Fibroblast of the aortic adventitia (primary cell): ENCODE results near the gene AKR1A1. TPM values are rescaled to one million over a fixed set of nuclear protein-coding genes. Genes with fewer than 3 reads are reported as not detected.

Experiments
- DNase-seq: peaks from one replicate; pipeline ENCODE4 v3.0.0-alpha.2; 2010; ENCODE audit warnings: low read depth
- H3K4me3 ChIP-seq: 2 replicates; pipeline ENCODE4 v1.5.1; 2011; ENCODE audit warnings: low read depth, mild to moderate bottlenecking, control low read depth, low read length, moderate library complexity
- small RNA-seq: library from RNA; depleted of rRNA; stranded (forward); fragments of <200 nt; gene quantifications from one replicate; pipeline ENCODE3, GENCODE V24; 2012
- total RNA-seq: library from RNA; depleted of rRNA; stranded (reverse); fragments of >200 nt; gene quantifications from 2 replicates; pipeline ENCODE4 v1.2.3, GENCODE V29; 2012; ENCODE audit warnings: low replicate concordance
- TF ChIP-seq, protein P1 (sequence below): IDR thresholded peaks from 2 replicates; pipeline ENCODE4 v1.5.1; 2011; ENCODE audit warnings: mild to moderate bottlenecking, low read length, control low read depth, inconsistent platforms; ENCODE audit not compliant: insufficient read depth

The AKR1A1 gene
- total RNA-seq, 1 donor = 128 TPM

DNA sequence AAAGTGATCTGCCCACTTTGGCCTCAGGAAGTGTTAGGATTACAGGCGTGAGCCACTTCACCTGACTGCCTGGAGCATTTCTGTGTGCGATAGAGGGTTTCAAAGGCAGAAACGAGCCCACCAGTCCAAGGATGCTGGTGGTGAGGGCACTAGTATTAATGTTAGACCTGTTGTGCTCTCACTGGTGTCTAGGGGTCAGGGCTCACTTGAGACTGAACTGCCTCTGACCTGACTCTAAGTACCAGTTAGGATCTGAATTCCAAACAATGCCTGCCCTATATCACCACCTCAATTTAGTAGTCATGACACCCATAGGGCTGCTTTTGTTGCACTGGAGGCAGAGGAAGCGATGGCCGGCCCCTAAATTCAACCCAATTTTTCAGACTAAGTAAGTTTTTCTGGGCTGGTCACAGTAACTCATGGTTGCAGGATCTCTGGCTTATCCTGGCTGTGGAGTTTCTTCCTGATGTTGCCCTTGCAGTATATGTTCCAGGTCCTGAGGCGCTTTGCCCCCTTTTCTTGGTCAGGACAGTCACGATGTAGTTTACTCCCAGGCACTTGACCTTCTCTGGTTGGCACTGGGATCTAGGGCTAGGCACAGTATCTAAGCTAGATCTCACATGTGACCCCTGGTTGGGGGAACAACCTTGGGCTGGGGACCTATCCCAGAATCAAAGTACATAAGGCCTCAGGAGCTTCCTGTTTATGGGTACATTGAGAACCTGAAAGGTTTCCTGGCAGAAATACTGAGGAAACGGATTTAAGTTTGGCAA is 68.7 kb downstream of the AKR1A1 start:
- TF ChIP-seq, protein P1, sequence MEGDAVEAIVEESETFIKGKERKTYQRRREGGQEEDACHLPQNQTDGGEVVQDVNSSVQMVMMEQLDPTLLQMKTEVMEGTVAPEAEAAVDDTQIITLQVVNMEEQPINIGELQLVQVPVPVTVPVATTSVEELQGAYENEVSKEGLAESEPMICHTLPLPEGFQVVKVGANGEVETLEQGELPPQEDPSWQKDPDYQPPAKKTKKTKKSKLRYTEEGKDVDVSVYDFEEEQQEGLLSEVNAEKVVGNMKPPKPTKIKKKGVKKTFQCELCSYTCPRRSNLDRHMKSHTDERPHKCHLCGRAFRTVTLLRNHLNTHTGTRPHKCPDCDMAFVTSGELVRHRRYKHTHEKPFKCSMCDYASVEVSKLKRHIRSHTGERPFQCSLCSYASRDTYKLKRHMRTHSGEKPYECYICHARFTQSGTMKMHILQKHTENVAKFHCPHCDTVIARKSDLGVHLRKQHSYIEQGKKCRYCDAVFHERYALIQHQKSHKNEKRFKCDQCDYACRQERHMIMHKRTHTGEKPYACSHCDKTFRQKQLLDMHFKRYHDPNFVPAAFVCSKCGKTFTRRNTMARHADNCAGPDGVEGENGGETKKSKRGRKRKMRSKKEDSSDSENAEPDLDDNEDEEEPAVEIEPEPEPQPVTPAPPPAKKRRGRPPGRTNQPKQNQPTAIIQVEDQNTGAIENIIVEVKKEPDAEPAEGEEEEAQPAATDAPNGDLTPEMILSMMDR = no peak
- no peak for DNase-seq

More for the DNA sequence above, 68.7 kb downstream of the AKR1A1 start:
- no peak overlapping the region for H3K4me3 ChIP-seq

Small RNA genes within 50 kb of the gene (small RNA-seq; reads per million reads assigned to genes)
- gene AL355480.1 = not detected
- not detected for gene AL355480.2
- not detected for gene AL355480.3
- not detected for gene AL355480.4

Other genes starting within 250 kb of the AKR1A1 start
- gene HPDL, start 223.9 kb upstream of the AKR1A1 start, total RNA-seq = 1.1 and 1.4 TPM in 2 replicates
- 2.7 and 14.7 TPM in 2 replicates for gene TOE1, start 210.7 kb upstream of the AKR1A1 start, total RNA-seq
- 7.7 and 16.8 TPM in 2 replicates for gene MUTYH, start 210.4 kb upstream of the AKR1A1 start, total RNA-seq
- gene TESK2, start 59.7 kb upstream of the AKR1A1 start, total RNA-seq = 2.0 and 5.7 TPM in 2 replicates
- 0.57 and 1.5 TPM in 2 replicates for gene CCDC163, start 50.8 kb upstream of the AKR1A1 start, total RNA-seq
- 2.2 and 5.2 TPM in 2 replicates for gene MMACHC, start 50.5 kb upstream of the AKR1A1 start, total RNA-seq
- gene PRDX1, start 28.9 kb upstream of the AKR1A1 start, total RNA-seq = 272 and 467 TPM in 2 replicates
- 57.1 and 118 TPM in 2 replicates for gene NASP, start 33.2 kb downstream of the AKR1A1 start, total RNA-seq
- gene CCDC17, start 73.2 kb downstream of the AKR1A1 start, total RNA-seq = 0.72 and 4.0 TPM in 2 replicates
- gene GPBP1L1, start 135.7 kb downstream of the AKR1A1 start, total RNA-seq = 119 and 143 TPM in 2 replicates
- gene TMEM69, start 137.4 kb downstream of the AKR1A1 start, total RNA-seq = 6.3 and 24.4 TPM in 2 replicates
- 11.7 and 14.1 TPM in 2 replicates for gene IPP, start 199.8 kb downstream of the AKR1A1 start, total RNA-seq